ENCODE results near the gene POLR3GL.

The POLR3GL gene

DNA sequence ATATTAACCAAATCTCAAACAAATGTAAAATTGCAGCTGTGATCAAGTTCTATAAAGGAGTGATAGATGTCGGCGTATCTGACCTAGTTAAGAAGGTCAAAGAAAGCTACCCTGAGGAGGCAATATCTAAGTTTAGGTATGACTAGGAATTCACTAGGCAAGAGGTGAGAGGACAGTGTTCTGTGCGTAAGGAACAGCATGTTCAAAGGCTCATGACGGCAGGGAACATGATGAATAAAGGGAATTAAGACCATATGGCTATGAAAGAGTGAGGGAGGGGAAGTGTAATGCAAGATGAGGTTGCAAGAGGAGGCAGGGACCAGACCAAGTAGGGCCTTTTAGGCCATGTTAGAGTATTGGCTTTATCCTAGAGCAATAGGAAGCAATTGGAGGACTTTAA, 15.3 kb upstream of the POLR3GL start:
- DNase-seq (ENCODE audit: low read depth): no peak

DNA sequence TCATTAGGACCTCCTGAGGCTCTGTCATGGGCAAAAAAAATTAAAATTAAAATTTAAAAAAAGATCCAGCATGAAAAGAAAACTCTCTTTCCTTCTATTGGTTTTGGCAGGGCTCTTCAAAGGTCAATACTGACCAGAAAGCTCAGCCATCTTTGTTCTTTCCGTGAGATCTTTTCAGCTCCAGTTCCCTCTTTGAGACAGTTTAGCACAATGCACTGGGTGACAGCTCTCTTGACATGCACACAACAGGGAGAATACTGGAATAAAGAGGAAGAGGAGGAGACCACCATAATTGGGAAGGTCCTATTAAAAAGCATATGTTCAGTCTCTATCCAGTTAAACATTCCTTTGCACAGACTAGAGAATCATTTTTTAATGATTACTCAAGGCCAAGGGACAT, 13.0 kb upstream of the POLR3GL start:
- DNase-seq (ENCODE audit: low read depth): no peak

- no peak for DNase-seq (ENCODE audit: low read depth)
These were observed 11.6 kb upstream of the POLR3GL start for GRCh38 chr1:145952903-145953302.

- no peak for DNase-seq (ENCODE audit: low read depth)
These were observed 10.6 kb upstream of the POLR3GL start for GRCh38 chr1:145953861-145954260.

DNA sequence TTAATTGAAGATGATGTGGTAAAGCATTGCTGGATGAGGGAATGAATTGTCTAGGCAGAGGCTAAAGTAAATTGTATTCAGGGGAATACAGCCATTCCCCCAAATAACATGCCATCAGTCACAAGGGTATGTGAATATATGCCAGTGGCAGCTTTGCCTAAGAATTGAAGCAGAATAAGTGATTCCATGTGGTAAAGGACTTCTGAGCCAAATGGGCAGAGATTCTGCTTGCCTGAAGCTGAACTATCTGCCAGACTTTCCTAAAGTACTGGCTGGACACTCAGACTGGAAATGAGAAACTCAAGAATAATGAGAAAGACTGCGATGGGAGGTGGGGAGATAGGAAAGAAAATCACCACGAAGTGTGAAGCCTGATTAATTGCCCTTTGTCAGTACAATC, 9.1 kb upstream of the POLR3GL start:
- no peak for DNase-seq (ENCODE audit: low read depth)

- DNase-seq (ENCODE audit: low read depth): no peak
These were observed 8.1 kb upstream of the POLR3GL start for GRCh38 chr1:145956361-145956760.

GRCh38 chr1:145956781-145957442, 7.6 kb upstream of the POLR3GL start:
- no peak for DNase-seq (ENCODE audit: low read depth)

GRCh38 chr1:145957443-145958319, 6.8 kb upstream of the POLR3GL start, which contains the start of gene LIX1L:
Gene LIX1L (minus strand): TSS chr1:145958017. CDS start chr1:145957927, 90 bp downstream.
- peak; percentile 97 for DNase-seq (ENCODE audit: low read depth)

DNA sequence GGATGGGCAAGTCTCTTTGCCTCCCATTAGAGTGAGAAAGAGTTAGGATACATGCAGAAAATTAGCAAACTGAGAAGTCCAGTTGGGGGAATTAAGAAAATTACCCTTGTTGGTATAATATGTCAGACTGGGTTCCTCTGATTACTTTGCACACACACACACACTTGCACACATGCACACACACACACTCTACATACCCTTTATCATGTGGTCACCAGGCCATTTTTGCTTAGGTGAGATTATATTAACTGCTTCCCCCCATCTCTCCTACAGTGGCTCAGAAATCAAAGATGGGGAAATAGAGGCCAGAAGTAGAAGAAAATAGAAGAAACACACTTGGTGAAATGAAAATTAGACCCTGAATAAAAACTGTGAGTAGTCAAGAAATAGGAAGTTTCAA, 5.8 kb upstream of the POLR3GL start:
- DNase-seq (ENCODE audit: low read depth): no peak

DNA sequence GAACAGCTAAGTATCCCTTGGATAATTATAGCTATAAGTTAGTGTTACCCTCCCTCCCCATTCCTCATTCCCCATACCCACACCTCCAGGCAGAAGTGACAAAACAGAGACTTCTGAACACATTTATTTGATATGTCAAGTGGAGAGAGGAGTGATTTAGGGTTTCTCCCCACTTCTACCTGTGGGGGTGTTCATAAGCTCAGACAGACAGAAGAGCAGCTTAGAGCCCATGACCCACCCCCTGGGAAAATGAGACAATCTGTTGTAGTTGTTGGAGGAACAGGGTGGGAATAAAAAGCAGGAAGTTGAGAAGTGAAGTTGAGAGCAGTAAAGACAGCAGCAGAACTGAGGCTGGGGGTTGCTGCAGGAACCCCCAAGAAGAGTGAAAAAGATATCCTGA, 5.2 kb upstream of the POLR3GL start:
- DNase-seq (ENCODE audit: low read depth): no peak

DNA sequence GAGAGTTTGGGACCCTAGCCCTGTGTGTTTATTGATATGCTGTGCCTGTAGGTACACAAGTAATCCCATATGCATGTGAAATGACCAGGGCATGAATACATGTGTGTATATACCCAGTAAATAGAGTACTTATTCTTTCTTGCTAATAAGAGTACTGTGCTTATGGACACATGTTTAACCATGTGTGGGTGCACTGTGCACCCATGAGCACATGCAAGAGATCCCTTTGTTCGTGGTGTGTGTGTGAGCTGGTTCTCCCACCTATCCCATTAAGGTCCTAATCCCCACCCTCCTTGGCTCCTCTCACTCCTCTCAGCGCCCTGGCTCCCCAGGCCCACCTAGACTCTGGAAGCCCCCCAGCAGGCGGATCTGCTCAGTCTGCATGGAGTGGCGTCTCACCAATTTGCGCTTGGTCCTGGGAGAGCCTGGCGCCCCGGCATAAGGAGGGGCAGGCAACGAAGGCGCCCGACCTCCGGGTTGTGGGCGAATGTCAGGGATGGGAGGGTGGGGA, 4.5 kb upstream of the POLR3GL start:
- no peak for DNase-seq (ENCODE audit: low read depth)

- DNase-seq (ENCODE audit: low read depth): no peak
These were observed 3.9 kb upstream of the POLR3GL start for GRCh38 chr1:145960468-145961108.

GRCh38 chr1:145961109-145961424, 3.4 kb upstream of the POLR3GL start:
- no peak for DNase-seq (ENCODE audit: low read depth)

DNA sequence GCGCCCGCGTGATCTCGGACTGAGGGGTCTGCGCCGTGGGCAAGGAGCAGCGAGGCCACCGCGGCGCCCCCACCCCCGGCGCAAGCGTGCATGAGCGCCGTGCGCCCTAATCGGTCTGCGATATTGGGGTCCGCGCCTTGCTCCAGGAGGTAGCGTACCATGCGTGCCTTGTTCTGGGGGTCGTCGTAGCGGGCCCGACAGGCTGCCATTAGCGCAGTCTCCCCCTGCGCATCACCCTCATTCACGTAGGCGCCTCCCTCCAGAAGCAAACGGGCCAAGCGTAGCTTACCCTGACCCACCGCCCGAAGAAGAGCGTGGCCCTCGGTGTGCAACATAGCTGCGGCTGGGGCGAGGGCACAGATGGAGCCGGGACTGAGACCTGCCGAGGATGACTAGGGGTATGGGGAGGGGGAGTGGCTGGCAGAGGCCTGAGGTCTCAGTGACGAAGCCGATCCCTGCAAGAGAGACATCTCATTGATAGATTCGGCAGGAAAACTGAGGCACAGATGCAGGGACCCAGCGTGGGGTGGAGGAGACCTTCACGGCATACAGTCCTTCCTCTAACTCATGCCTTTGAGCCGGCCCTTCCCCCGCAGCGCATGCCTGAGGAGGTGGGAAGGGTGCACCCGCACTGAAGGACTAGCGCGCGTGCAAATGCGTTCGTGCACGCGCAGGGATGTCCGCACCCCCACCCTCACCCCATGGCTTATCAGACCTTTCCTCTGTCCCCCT, 2.9 kb upstream of the POLR3GL start:
- no peak for DNase-seq (ENCODE audit: low read depth)

- no peak for DNase-seq (ENCODE audit: low read depth)
These were observed 2.1 kb upstream of the POLR3GL start for GRCh38 chr1:145962157-145963102.

- DNase-seq (ENCODE audit: low read depth): no peak
These were observed 1.0 kb upstream of the POLR3GL start for GRCh38 chr1:145963265-145964019.

DNA sequence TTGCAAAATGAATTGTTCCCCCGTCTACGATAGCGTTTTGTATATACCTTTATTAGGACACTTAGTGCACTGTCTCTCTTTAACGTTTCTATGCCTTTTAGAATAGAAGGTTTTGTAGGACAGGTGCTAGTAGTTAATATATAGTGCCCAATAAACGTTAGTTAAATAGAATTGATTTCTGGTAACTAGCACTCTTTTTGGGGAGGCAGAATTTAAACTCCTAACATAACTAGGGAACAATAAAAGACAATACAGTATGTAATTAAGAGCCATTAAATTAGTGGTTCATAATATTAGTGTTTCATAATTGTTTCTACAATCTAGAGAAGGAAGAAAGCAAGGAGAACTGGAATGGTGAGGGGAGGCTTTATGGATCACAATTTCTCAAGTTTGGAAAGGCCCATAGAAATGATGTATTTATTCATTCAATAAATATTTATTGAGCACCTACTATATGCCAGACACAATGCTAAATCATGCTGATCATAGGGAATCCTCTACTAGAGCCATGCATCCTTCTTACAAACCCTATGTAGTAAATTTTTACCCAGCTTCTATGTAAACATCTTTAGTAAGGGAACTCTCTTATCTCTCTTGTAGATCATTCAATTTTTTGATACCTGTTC, 742 bp downstream of the POLR3GL start:
- no peak for DNase-seq (ENCODE audit: low read depth)

GRCh38 chr1:145967288-145967687, 2.8 kb downstream of the POLR3GL start:
- DNase-seq (ENCODE audit: low read depth): no peak

GRCh38 chr1:145972580-145972979, 8.1 kb downstream of the POLR3GL start:
- no peak for DNase-seq (ENCODE audit: low read depth)

DNA sequence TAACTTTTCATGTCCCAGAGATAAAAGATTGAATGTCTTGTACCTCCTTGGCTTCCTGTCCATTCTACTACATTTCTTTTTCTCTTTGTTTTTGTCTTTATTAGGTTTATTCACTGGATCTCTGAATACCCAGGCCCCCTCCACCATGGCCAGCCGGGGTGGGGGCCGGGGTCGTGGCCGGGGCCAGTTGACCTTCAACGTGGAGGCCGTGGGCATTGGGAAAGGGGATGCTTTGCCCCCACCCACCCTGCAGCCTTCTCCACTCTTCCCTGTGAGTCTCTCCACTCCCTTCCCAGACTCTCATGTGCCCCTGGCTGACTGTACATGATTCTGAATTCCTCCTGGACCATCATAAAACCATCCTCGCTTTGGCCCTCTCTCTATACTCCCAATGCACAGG, 10.2 kb downstream of the POLR3GL start:
- no peak for DNase-seq (ENCODE audit: low read depth)
